Effector CD8-positive, alpha-beta T cell (primary cell): Measurements from ENCODE around the gene FAM120A.

Source experiments
- DNase-seq: peaks from one replicate; lab custom pipeline; 2025; lab: John Stamatoyannopoulos, UW

The FAM120A gene

DNA sequence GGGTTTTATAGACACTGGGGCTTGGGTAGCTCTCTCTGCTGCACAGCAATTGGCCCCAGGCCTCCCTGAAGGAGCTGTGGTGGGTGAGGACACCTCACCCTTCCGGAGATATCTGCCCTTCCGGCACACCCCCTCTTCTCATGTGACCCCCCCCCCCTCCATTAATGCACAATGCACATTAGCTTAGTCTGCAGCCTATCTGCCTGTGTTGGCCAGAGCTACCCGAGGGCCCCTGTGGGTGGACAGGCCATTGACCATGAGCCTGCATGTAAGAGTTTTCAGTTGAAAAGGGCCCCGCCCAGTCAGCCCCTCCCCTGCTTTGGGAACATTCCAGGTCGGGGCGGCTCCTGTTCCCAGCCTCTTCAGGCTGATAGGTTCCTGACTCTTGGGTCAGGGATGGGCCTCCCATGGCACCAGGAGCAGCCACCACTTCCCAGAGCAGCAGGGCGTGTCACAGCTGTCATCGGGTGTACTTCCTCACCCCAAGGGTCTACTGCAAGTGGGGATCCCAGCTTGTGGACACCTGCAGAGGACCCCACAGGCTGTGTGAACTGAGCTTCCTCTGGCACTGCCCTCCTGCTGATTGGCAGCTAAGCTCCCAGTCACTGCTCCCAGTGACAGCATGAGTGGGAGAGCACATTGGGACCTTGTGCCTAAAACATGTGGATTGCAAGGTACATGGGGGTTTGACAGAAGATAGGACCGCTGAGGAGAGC, 142.7 kb downstream of the FAM120A start:
- DNase-seq, result no peak

DNA sequence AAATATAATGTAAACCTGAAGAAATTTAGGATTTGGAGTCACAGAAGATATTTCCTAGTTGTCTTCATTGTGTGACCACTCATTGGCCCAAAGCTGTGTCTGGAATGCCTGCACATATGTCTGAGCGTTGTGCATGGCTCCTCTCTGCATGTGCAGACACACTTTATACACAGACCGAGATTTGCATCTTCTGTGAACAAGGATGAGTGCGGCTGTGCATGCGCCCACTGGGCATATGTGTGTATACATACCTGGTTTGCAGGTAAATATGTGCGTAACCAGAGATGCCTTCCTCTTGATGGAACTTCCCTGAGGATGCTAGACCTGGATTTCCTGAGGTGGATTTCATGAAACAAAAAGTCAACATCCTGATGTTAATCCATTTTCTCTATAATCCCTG, 144.0 kb downstream of the FAM120A start:
- no peak for DNase-seq

DNA sequence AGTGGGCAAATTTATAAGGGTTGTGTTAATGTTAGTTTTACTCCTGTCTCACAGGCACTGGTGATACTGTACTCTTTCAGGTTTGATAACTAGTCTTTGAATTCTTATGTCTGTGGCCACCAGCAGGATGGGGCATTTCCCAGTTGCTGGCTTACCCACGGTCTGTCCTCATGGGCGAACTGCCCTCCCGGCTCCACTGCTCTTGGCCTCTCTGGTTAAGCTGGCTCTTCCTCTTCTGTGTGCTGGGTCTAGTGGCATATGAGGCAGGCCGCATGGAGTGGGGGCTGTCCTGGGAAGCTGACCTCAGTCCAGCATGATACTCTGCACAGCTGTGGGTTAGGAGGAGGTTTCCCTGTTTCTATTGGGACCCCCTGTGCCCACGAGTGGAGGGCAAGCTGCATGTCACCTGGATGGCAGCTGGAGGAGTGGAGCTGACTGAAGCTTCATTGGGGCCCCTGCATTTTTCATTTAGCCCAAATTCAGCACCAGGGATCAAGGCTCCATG, 144.4 kb downstream of the FAM120A start:
- DNase-seq, result no peak

DNA sequence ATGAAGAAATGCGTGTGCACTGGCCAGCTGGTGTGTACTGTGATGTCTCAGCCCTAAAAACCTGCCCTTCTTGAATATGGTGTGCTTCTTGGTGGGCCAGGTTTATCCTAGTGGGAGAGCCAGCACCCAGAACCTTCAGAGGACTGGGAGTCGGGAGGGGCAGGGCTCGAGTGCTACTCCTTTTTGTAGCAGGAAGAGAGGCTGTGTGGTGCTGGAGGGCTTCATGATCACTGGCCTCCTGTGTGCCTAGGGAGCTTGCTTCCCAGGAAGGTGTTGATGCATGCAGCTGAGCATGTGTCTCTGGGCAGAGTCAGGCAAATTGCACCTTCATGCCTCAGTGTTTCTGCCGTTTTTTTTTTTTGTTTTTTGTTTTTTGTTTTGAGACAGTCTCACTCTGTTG, 144.9 kb downstream of the FAM120A start:
- no peak for DNase-seq

DNA sequence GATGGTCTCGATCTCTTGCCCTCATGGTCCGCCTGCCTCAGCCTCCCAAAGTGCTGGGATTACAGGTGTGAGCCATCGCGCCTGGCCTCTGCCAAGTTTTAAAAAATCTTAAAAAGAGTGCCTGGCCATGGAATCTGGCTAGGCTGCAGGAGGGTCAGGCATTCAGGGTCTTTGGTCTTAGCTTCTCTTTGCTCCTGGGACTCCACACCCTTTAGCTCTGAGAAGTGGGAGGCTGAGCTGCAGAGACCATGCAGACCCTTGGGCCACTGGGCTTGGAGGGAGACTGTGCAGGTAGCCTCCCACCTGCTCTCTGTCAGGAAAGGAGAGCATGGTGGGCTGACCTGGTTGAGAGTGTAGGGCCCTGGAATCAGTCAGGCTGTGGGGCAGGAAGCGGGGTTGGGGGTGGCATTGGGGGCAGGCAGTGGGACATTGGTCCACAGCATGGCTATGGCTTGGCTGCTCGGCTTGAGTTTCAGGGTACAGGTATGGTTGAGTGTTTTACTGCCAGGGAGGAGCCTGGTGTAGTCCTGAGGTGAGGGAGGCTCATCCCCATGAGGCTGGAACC, 145.7 kb downstream of the FAM120A start:
- no peak for DNase-seq

DNA sequence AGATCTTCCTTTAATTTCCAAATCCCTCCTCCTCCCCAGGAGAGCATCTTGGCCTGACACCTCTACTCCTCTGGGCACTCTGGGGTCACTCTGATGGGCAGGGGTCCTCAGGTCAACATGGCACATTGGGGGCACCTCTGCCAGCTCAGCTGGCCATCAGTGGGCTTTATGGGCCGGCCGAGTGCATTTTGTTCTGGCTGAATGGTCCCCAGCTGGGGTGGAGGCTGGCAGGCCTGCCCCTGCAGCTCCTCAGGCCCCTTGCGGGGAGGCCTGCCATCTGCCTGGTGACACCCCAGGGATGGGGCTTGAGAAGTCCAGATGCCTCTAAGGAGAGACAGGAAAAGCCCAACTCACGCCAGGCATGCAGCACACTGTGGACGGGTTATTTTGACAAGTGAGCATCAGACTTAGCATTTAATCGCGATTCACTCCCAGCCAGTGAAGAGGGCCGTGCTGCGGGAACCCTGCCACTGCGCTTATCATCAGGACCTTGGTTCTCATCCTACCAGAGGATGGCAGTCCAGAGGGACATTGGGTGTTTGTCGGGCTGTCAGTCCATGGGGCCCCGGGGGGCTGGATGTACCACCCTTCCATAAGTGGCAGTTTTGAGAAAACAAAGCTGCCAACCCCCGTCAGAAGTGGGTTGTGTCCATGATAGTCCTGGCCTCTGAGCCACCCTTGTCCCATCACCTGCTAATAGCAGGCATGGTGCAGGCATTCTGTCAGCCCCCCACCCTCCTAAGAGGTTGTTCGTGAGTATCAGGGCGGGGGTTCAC, 146.6 kb downstream of the FAM120A start:
- no peak for DNase-seq

DNA sequence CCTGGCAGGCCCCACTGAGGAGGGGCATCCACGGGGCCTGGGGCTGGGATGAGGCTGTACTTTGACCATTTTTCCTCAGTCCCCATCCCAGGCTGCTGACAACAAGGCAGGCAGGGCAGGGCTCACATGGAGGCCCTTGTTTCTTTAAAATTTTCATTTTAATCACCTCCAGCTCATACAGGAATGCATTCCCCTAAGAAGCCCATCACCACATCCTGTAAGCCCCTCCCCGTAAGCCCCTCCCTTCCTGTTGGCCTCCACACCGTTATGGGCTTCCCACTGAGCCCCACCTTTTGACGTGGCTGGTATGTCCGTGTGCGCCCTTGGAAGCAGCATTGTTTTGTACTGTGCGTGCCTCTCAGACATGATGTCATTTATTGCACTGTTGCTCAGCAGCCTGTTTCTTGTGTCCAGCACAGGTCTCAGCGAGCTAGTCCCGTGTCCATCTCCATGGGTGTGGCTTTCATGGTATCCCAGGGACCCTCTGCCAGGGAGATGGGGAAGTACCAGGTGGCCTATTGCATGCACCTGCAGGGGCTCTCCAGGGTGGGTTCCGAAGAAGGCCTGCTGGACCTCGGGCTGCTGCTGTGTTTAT, 147.3 kb downstream of the FAM120A start:
- DNase-seq, result no peak

DNA sequence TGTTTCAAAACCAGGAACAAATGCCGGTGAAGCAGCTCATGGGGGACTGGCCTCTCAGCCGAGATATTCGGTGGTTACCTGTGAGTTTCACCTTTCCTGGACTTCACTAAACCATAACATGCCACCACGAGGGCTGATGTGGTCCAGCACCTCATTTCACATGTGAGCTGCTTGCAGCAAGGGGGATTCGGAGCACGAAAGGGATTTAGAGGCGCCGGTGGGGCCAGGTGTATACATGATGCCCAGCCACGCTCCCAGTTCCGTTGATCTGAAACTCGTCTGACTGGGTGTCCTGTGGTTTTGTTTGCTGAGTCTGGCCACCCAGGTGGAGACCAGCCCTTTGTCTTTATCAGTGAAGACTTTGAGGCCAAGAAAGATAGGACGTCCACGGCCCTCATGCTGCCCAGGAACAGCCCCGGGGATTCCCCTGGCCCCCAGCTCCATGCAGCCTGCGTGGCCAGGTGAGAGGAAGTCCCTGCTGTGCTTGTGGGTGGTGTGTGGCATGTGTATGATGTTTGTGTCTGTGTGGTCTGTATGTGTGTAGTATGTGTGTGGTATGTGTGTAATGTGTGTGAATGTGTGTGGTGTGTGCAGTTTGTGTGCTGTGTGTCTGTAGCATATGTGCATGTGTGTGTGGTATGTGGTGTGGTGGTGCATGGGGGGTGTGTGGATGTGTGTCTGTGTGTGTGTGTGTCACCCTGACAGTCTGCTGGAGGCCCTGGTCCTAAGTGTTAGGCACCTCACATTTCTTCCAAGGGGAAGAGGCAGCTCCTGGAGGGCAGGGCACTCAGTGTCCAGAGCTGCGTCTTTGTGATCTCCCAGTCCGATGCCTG, 148.3 kb downstream of the FAM120A start:
- no peak for DNase-seq

DNA sequence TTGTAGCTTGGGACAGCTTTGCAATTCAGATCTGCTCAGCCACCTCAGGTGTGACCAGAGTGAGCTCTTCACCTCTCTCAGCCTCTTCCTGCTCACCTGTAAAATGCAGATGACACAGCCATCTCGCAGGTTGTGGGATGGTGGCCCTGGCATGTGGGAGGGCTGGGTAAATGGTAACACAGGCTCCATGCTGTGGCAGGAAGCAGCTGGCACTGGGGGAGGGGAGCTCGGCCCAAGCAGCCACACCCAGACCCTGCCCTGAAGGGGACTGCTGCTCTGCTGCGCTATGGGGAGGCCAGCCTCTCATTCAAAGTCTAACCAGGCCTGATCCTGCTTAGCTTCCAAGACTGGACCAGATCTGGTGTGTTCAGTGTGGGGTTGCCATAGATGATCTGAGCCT, 149.0 kb downstream of the FAM120A start:
- DNase-seq, result no peak

DNA sequence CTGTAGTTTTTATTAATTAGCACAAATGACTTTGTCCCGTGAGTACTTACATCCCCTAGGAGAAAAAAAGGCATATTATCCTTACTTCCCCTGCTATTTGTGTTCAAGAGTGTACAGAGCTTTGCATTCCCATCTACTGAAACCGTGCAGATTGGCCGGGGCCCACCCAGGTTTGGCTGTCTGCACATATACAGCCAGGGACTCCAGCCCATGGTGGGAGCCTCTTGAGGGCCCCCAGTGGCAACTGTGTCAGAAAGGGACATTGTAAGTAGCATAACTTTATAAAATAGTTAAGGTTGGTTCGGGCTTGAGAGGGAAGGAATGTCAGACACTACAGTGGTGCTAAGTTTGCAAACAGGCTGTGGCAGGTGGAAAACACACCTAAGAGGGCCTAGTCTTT, 149.6 kb downstream of the FAM120A start:
- no peak for DNase-seq

DNA sequence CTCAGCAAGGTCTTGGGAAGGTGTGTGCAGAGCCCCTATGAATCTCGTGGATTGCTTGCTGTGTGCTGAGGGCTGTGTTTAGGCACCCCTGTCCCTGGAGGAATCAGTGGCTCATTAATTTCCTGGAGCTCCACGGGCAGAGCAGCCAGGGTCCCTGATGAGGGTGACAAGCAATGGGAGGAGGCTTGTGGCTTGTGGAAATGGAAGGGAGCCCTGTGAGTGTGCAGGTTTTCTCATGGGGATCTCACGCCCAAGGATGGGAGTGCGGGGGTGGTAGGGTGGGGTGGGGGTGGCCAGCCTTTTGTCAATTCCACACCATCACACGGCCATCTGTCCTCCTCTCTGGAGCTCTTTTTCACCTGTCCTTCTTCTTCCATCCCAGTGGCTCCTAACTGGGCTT, 150.2 kb downstream of the FAM120A start:
- no peak for DNase-seq

DNA sequence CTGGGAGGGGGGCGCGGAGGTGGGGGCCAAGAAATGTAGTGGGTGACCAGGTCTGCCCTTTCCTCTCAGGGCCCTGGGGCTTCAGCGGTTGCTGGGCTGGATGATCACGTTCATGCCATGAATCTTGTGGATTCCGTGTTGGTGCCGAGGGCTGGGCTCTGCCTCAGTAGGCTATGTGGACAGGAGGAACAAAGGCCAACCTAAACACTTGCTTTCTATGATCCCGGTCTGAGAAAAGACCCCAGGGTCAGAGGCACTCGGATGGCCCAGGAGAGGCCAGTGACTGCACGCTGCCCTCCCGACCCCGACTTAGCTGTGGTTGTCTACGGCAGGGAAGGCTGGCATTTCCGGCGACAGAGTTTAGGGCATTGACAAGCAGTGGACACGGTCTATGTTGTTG, 151.5 kb downstream of the FAM120A start:
- DNase-seq, result no peak

DNA sequence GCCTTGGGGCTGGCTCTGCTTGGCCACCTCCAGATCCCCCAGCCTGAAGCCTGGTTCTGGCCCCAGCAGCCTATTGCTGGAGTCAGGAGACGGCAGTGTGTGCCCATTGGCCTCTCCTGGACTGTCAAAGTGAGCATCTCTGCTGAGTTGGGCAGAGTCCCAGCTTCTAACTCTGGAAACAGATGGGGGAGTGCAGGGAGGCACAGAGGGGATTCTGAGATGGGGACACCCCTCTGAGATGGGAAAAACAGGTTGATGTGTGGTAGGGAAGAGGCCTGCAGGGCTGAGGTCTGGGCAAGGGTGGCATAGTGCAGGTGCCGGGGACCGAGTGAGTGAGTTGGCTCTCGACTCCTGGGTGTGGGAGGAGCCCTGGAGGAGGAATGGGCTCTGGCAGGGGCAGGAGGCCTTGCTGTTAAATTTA, 152.4 kb downstream of the FAM120A start:
- no peak for DNase-seq

DNA sequence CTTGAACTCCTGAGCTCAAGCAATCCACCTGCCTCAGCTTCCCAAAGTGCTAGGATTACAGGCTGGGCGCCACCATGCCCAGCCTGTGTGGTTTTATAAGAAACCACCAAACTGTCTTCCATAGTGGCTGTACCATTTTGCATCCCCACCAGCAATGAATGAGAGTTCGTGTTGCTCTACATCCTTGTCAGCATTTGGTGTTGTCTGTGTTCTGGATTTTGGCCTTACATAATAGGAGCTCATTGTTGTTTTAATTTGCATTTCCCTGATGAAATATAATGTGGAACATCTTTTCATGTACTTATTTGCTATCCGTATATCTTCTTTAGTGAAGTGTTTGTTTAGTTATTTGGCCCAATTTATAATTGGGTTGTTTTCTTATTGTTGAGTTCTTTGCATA, 154.7 kb downstream of the FAM120A start:
- DNase-seq, result no peak

DNA sequence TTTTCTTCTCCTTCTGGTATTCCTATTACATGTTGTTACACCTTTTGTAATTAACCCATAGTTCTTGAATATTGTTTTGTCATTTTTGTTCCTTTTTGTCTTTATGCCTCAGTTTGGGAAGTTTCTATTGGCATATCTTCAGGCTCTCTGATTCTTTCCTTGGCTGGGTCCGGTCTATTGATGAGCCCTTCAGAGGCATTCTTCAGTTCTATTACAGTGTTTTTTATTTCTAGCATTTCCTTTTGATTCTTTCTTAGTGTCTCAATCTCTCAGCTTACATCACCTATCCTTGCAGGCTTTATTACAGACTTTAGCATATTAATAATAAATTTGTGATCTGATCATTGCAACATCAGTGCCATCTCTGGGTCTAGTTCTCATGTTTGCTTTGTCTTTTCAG, 158.7 kb downstream of the FAM120A start:
- DNase-seq, result no peak

DNA sequence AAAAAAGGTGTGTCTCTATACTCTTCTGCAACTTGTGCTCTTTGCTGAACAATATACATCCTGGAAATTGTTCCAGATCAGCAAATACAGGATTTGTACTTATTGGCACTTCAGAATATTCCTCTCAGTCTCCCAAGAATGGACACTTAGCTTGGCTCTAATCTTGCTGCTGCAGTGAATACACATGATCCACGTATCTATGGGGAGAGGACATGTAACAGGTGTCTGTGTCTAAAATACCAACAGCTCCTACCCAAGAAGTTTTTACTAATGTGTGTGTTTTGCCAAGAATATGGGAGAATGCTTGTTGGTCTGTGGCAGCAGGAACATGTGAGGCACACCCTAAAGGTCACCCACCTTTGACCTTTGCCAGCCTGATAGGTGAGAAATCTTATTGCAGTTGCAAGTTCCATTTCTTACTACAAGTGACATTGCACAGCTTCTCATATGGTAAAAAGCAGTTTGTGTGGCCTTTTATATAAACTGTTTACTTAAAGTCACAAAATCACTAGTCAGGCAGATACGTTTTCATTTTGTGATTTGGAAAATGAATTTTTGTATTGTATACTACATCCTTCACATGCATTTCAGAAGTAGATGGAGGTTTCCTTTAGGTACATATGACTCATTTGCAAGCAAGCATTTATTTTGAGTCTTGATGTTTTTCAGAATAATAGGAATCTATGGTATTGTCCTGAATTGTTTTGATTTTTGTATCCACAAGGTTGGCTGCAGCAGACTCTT, 160.7 kb downstream of the FAM120A start:
- no peak for DNase-seq

DNA sequence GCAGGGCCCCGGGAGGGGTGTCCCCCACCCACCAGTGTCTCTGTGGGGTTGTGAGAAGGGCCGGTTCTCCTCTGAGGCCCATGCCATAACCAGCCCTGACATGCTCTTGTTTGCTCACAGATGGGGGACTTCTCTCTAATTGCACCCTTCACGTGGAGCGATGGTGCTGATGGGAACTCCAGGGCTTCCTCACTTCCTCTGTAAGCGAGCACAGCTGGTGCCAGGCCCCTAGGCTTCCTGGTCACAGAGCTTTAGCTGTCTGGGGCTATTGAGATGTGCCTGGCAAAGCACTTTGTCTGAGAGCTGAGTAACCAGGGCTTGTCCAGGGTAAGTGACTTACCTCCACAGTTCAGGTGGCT, 161.3 kb downstream of the FAM120A start:
- DNase-seq, result no peak

DNA sequence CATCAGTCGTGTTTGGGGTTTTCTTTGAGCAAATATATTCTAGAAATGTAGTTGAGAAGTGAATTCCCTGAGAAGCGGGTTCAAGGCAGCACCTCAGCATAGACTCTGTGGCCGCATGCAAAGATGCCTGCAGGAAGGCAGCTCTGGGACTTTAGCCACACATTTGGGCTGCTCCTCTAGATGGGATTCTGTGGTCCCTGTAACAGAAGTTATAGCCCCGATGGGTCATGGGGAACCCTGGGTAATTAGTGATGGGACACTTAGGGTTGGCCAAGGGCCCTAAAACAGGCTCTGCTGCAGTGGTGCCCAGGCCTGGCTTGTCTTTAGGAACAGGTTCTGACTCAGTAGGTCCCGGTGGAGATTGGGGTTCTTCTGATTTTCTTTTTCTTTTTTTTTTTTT, 161.7 kb downstream of the FAM120A start:
- DNase-seq, result no peak

DNA sequence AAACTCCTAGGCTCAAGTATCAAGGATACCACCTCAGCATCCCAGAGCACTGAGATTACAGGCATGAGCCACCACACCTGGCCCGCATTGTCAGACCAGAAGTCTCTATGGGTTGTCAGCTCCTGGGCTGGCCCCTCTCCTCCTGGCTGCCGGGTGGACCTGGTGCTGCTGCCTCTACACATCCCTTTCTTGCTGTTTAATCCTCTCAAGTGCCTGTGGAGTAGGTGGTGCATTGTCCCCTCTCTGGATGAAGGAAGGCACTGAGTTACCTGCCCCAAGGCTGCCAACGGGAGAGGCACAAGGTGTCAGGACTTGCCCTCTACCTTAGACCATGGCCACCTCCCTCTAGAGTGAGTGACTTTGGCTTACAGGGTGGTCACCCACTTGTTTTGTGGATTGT, 162.3 kb downstream of the FAM120A start:
- no peak for DNase-seq

DNA sequence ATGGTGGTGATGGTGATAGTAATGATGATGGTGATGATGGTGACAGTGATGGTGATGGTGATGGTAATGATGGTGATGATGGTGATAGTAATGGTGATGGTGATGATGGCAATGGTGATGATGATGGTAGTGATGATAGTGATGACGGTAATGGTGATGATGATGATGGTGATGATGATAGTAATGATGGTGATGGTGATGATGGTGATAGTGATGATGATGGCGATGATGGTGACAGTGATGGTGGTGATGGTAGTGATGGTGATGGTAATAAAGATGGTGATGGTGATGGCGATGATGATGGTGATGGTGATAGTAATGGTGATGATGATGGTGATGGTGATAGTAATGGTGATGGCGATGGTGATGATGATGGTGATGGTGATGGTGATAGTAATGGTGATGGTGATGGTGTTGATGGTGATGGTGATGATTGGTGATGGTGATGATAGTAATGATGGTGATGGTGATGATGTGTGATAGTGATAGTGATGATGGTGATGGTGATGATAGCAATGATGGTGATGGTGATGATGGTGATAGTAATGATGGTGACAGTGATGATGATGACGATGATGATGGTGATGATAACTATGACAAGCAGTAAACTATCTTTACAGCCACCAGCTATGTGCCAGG, 163.5 kb downstream of the FAM120A start:
- DNase-seq, result no peak
